ENCODE results near the gene TRAPPC10. TPM values are rescaled to one million over a fixed set of nuclear protein-coding genes. Genes with fewer than 3 reads are reported as not detected.

TRAPPC10 gene
- total RNA-seq, 1 experiment from 2014 or later, result 31.5 TPM

DNA sequence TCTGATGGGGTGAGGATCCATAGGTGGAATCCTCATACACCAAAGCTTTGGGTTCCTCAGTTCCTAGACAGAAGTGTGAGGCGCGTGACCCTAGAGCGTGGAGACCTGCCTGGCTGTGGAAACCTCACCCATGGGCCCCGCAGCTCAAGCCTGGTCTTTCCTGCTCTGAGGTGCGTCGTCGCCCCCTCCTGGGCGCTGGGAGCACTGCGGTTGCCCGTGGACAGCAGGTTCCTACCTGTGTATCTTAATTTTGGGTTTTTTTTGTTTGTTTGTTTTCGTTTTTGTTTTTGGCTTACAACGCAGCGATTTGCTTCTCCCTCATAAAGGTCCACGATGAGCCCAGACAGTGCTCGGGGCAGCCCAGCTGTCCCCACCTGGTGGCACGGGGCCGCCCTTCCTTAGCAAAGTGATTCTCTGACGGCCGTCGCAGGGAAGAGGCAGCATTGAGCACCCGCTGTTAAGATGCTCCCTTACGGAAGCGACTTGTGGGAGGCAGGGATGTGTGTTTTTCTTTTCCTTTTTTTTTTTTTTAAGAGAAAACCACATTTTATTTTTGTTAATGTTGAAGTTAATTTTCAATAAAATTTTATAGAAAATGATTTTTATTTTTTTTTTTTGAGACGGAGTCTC is 36.5 kb upstream of the TRAPPC10 start:
- no peak overlapping the region for H3K9ac ChIP-seq (ENCODE audit: low read length)
- TF ChIP-seq, protein P1, sequence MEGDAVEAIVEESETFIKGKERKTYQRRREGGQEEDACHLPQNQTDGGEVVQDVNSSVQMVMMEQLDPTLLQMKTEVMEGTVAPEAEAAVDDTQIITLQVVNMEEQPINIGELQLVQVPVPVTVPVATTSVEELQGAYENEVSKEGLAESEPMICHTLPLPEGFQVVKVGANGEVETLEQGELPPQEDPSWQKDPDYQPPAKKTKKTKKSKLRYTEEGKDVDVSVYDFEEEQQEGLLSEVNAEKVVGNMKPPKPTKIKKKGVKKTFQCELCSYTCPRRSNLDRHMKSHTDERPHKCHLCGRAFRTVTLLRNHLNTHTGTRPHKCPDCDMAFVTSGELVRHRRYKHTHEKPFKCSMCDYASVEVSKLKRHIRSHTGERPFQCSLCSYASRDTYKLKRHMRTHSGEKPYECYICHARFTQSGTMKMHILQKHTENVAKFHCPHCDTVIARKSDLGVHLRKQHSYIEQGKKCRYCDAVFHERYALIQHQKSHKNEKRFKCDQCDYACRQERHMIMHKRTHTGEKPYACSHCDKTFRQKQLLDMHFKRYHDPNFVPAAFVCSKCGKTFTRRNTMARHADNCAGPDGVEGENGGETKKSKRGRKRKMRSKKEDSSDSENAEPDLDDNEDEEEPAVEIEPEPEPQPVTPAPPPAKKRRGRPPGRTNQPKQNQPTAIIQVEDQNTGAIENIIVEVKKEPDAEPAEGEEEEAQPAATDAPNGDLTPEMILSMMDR (IDR thresholded peaks at IDR 0.05 in 2 of 3, conservative IDR thresholded peaks at IDR 0.05 in 1 of 3; ENCODE audit: borderline replicate concordance in 1 of 3, insufficient read depth in 1 of 3, low read depth in 2 of 3, low read length in 2 of 3), result peak; percentile 82 to 96 (median 95)
- TF ChIP-seq POLR2AphosphoS5 (IDR thresholded peaks at IDR 0.05; ENCODE audit: low read depth, low read length) (no peak), RAD21 (IDR thresholded peaks at IDR 0.05; ENCODE audit: low read depth) (peak; percentile 86)
- ATAC-seq (peak; percentile 96), DNase-seq (ENCODE audit: low read depth, low spot score) (peak; percentile 27)
- H3K9me3 ChIP-seq (ENCODE audit: control insufficient read depth in 1 of 2, insufficient read depth in 1 of 2, low read depth in 1 of 2, low read length in 2 of 2), result no peaks in the 10 kb centered on the region
- H3K4me2 ChIP-seq (ENCODE audit: low read length), result no peak overlapping the region
- no peaks in the 10 kb centered on the region for H3K9me2 ChIP-seq (ENCODE audit: insufficient read depth)
- H3K27ac ChIP-seq (ENCODE audit: low read depth, low read length), result no peak overlapping the region; the same call in 1 of the 2 replicates
- intact Hi-C loops (cut with micrococcal nuclease), result loop anchor here (1.0 kb wide), 1 partner anchor 165 kb away; no protein-coding TSS in a partner anchor
- no TSS peak for BruUV-seq (replicated peaks)
- RAD21 ChIA-PET (ENCODE audit: low non-redundant PET in 1 of 2, low total read pairs in 2 of 2, uncharacterized antibody in 2 of 2, unreplicated experiment in 2 of 2), result interaction anchor here in 1 of 2 experiments (1.0 kb wide), 1 partner anchor 165 kb away, joined by 3 read pairs; no protein-coding TSS in a partner anchor
- H3K4me1 ChIP-seq (ENCODE audit: control insufficient read depth in 1 of 2, insufficient read depth in 2 of 2, low read length in 2 of 2), result no peaks in the 10 kb centered on the region; a peak in 1 of 4 replicates
- no peaks in the 10 kb centered on the region for H3K36me3 ChIP-seq (ENCODE audit: control insufficient read depth in 1 of 2, insufficient read depth in 2 of 2, low read length in 2 of 2)
- H3K27me3 ChIP-seq (ENCODE audit: insufficient read depth, low read length), result no peaks in the 10 kb centered on the region
- H2AFZ ChIP-seq (ENCODE audit: low read depth, low read length, poor library complexity, severe bottlenecking), result no peak overlapping the region
- H4K20me1 ChIP-seq (ENCODE audit: insufficient read depth), result no peaks in the 10 kb centered on the region
- H3K79me2 ChIP-seq (ENCODE audit: insufficient read depth, low read length), result no peaks in the 10 kb centered on the region
- H3K4me3 ChIP-seq (replicated peaks in 1 of 2; ENCODE audit: low read depth in 1 of 2, low read length in 2 of 2), result no peak overlapping the region
- CTCF ChIA-PET, result interaction anchor here (0.6 to 1.3 kb wide), 7 partner anchors 12 to 167 kb away, joined by 3 to 7 read pairs (median 5); no protein-coding TSS in a partner anchor
- POLR2A ChIA-PET, result no interaction called here

DNA sequence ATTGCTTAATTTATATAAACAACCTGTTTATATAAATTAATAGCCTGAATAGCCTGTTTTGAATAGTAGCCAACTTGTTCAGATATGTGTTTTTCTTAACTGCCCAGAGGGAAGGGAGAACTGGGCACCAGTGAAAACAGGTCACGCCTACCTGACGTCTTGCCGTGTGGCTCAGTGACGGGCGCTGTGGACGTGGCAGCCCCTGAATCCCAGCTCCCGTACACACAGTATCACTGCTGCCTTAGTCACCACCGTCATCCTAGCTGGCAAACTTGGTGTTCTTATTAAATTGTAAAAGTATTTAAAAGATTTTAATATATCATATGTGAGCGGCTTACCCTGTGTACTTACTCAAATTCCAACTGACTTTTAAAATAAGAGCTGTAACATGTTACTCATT is 35.4 kb upstream of the TRAPPC10 start:
- no peaks in the 10 kb centered on the region; a peak in 1 of 4 replicates for H3K4me1 ChIP-seq (ENCODE audit: control insufficient read depth in 1 of 2, insufficient read depth in 2 of 2, low read length in 2 of 2)
- ATAC-seq (no peak), DNase-seq (ENCODE audit: low read depth, low spot score) (no peak)
- no peaks in the 10 kb centered on the region for H3K9me3 ChIP-seq (ENCODE audit: control insufficient read depth in 1 of 2, insufficient read depth in 1 of 2, low read depth in 1 of 2, low read length in 2 of 2)
- ChIA-PET CTCF (no interaction called here), RAD21 (ENCODE audit: low non-redundant PET in 1 of 2, low total read pairs in 2 of 2, uncharacterized antibody in 2 of 2, unreplicated experiment in 2 of 2) (no interaction called here), POLR2A (no interaction called here)
- H2AFZ ChIP-seq (ENCODE audit: low read depth, low read length, poor library complexity, severe bottlenecking), result no peak overlapping the region
- BruUV-seq (replicated peaks), result no TSS peak
- H3K4me3 ChIP-seq (replicated peaks in 1 of 2; ENCODE audit: low read depth in 1 of 2, low read length in 2 of 2), result no peak overlapping the region
- H3K9me2 ChIP-seq (ENCODE audit: insufficient read depth), result no peaks in the 10 kb centered on the region
- H3K79me2 ChIP-seq (ENCODE audit: insufficient read depth, low read length), result no peaks in the 10 kb centered on the region
- H3K27me3 ChIP-seq (ENCODE audit: insufficient read depth, low read length), result no peaks in the 10 kb centered on the region
- no peaks in the 10 kb centered on the region; a peak in 1 of 4 replicates for H3K36me3 ChIP-seq (ENCODE audit: control insufficient read depth in 1 of 2, insufficient read depth in 2 of 2, low read length in 2 of 2)
- intact Hi-C loops (cut with micrococcal nuclease), result no loop called here
- H3K4me2 ChIP-seq (ENCODE audit: low read length), result no peak overlapping the region
- TF ChIP-seq RAD21 (IDR thresholded peaks at IDR 0.05; ENCODE audit: low read depth), result no peak
- TF ChIP-seq POLR2A (IDR thresholded peaks at IDR 0.05; ENCODE audit: borderline replicate concordance, extremely low read depth, insufficient read depth, insufficient read length), result no peak
- no peak for TF ChIP-seq CBX3 (IDR thresholded peaks at IDR 0.05; ENCODE audit: low read depth)
- no peak for TF ChIP-seq EZH2phosphoT487 (IDR thresholded peaks at IDR 0.05; ENCODE audit: borderline replicate concordance)
- no peak for TF ChIP-seq POLR2AphosphoS5 (IDR thresholded peaks at IDR 0.05; ENCODE audit: low read depth, low read length)
- TF ChIP-seq ZNF274 (IDR thresholded peaks at IDR 0.05; ENCODE audit: low read depth, low read length), result no peak
- TF ChIP-seq ZFX (IDR thresholded peaks at IDR 0.05), result no peak
- no peak for TF ChIP-seq SP1 (IDR thresholded peaks at IDR 0.05; ENCODE audit: low read depth)
- H4K20me1 ChIP-seq (ENCODE audit: insufficient read depth), result no peaks in the 10 kb centered on the region
- H3K9ac ChIP-seq (ENCODE audit: low read length), result no peak overlapping the region
- H3K27ac ChIP-seq (ENCODE audit: low read depth, low read length), result no peak overlapping the region
